GM12872 (cell line): Measurements from ENCODE around the gene AGAP1.

Experiments used
- TF ChIP-seq, protein P1 (sequence below): IDR thresholded peaks from 3 replicates; pipeline ENCODE4 v1.5.1; 2011; ENCODE audit warnings: low read depth, mild to moderate bottlenecking, low read length, moderate library complexity; ENCODE audit not compliant: insufficient read depth

Gene AGAP1

DNA sequence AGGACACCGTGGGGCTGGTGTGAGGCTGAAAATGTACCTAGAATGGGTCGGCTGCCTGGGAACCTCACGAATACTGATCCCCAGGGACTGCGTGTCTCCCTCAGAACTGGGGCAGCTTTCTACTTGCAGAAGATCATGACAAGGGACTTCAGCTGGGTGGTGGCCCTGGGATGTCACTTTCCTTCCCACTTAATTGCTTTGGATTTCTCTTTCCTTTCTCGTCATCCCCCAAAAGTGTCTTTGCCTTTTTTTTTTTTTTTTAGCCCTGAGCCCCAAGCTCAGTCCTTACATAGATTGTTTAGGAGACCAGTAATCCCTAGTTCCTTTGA, 395.4 kb downstream of the AGAP1 start:
- TF ChIP-seq, protein P1, sequence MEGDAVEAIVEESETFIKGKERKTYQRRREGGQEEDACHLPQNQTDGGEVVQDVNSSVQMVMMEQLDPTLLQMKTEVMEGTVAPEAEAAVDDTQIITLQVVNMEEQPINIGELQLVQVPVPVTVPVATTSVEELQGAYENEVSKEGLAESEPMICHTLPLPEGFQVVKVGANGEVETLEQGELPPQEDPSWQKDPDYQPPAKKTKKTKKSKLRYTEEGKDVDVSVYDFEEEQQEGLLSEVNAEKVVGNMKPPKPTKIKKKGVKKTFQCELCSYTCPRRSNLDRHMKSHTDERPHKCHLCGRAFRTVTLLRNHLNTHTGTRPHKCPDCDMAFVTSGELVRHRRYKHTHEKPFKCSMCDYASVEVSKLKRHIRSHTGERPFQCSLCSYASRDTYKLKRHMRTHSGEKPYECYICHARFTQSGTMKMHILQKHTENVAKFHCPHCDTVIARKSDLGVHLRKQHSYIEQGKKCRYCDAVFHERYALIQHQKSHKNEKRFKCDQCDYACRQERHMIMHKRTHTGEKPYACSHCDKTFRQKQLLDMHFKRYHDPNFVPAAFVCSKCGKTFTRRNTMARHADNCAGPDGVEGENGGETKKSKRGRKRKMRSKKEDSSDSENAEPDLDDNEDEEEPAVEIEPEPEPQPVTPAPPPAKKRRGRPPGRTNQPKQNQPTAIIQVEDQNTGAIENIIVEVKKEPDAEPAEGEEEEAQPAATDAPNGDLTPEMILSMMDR = no peak

DNA sequence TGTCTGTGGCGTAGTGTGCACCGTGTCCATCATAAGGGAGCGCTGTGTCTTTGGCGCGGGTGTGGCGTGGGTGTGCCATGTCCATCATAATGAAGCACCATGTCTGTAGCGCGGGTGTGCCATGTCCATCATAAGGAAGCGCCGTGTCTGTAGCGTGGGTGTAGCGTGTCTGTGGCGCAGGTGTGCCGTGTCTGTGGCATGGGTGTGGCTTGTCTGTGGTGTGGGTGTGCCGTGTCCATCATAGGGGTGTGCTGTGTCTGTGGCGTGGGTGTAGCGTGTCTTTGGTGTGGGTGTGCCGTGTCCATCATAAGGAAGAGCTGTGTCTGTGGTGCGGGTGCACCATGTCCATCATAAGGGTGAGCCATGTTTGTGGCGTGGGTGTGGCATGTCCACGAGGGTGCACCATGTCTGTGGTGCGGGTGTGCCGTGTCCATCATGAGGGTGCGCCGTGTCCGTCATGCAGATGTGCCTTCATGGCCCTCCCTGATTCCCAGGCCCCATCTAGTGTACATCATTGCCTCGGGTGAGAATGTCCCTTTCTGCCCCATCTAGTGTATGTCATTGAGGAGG, 399.4 kb downstream of the AGAP1 start:
- TF ChIP-seq, protein P1 = no peak

DNA sequence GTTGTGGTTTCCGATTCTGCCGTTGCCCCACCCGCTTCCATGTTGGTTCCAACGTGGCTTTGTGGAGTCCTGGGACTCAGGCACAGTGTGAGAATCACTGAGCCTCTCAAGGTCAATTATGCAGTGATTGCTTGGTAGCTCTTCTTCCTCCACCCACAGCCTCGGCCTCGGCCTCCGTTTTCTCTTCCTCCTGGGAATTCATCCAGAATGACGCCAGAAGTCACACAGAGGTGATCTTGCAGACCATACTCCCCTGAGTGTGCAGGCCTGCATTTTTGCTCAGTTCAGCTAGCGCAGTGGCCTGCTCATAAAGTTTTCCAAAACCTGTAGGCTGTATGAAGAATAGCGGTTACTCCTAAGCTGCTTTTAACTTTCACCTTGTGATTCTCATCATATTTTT, 401.0 kb downstream of the AGAP1 start:
- TF ChIP-seq, protein P1 = no peak

DNA sequence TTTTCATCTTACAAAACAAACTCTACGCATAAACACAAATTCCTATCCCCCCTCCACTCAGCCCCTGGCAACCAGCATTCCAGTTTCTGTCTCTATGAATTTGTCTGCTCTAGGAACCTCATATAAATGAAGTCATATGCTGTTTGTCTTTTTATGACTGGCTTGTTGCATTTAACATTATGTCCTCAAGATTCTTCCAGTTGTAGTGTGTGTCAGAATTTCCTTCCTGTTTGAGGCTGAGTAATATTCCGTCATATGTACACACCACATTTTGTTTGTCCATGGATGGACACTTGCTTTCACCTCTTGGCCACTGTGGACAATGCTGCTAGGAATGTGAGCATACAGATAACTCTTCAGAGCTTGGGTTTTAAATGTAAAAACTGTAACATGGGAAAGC, 402.2 kb downstream of the AGAP1 start:
- TF ChIP-seq, protein P1 = no peak

DNA sequence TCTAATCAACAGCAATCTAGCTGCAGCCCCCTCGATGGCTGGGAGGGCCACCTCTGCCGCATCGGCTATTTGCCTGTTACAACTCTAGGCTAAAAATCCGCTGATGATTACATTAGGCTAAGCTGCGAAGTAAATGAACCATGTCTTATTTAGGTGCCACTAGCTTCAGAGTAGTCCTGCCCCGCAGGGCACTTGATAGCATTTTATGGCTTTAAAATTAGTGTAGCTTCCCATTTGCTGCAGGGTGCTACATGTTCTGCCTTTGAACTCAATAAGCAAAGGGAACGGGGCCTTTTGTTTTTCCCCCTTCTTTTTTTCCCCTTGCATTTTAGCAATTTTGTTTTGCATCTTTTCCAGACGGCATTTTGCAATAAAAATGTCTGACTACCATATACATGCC, 404.1 kb downstream of the AGAP1 start:
- TF ChIP-seq, protein P1 = no peak

DNA sequence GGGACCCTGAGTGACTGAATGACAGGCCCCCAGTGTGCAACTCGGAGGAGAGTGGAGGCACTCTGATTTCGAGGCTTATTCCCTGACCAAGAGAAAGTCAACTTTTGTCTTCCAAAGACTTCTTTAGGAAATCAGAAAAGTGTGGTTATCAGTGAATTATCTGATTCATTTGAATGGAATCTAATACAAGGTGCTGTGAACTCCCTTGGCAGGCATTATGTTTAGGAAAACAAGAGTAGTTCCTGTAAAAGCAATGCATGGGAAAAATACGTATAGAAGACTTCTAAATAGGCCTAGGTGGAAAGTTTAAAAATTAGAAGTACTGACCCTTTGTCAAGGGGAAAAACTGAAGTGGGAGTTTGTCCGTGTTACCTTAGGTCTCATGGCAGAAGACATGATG, 404.9 kb downstream of the AGAP1 start:
- TF ChIP-seq, protein P1 = no peak

DNA sequence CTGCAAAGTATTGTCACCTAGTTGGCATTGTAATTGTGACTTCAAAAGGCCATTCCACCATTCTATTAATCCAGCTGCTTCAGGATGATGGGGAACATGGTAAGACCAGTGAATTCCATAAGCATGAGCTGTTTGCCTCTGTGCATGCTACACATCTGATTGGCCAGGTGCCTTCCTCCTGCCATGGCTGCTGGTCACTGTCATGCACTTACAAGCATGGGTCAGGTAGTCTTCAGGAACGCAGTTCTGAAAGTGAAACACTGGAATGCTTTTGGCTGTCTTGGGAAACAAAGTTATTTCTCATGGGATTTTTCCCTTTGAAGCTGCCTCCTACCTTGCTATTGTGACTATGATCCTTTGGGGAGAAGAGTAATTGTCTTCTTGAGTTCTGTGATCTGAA, 406.8 kb downstream of the AGAP1 start:
- TF ChIP-seq, protein P1 = no peak

DNA sequence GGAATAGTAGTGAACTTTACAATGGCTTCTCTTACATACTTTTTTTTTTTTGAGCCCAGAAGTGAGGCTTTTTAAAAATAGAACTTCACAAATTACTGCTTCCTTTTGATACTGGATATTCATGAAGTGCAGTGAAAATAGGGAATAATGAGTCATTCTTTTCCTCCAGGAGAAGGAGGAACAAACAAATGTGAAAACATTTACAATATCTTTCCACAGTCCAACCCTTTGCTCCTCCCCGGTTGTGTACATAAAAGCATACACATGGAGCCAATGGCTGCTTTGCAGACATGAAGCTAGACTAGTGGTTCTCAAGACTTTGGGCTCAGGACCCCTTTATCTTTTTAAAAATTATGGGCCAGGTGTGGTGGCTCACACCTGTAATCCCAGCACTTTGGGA, 407.4 kb downstream of the AGAP1 start:
- TF ChIP-seq, protein P1 = no peak
